ENCODE measurements around the gene THUMPD3. TPM values are rescaled to one million over a fixed set of nuclear protein-coding genes. Genes with fewer than 3 reads are reported as not detected.

The THUMPD3 gene
- total and polyA plus RNA-seq, 2 of the 13 experiments (the other 11 are each of a cell fraction or from before 2014, with no cell fraction given), result 31.2 to 44.1 TPM

DNA sequence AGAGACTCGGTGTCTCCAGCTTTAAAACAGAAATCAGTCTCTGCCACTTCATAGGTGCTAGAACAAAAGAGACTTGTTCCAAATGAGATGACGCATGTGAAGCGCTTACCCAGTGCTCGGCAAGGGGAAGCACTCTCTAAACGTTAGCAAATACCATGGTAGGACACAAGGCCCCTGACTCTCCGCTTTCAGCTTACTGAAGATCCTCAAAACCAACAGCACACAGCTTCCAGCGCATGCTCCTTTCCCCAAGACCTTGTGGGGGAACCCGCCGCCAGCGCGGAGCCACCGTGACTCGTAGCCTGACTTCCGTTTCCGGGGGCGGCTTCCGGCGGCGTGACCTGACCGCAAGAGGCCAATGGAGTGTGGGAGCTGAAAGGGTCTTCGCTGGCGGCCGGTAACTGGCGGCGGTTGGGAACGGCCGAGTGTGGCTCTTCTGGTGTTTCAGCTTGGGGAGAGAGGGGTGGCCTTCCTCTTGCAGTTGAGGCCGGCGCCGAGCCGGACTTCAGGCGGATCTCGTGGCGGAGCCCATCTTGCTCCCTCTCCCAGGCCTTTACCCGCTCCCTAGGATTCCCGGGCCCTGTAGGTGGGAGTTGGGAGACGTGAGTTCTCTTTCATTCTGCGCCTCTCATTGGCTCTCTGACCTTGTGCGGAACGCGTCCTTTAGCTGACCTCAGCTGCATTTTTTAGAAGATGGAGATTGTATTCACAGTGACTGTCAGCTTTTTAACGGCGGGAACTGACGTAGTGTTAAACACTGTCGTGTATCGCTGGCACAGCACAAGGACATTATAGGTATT lies at the start of gene THUMPD3 (continued):
- peak; percentile 90 for TF ChIP-seq ZNF225 (CRISPR knock-in tag; IDR thresholded peaks at IDR 0.05)
- TF ChIP-seq DPF2 (CRISPR knock-in tag; IDR thresholded peaks at IDR 0.05; ENCODE audit: borderline replicate concordance, low read depth), result no peak
- TF ChIP-seq ZBTB7A (CRISPR knock-in tag; IDR thresholded peaks at IDR 0.05), result peak; percentile 74; the same call in 1 of the 2 replicates
- 0 out of 2 replicates have a peak, but pooled peaks have one; percentile 66 for TF ChIP-seq TEAD2 (CRISPR knock-in tag; IDR thresholded peaks at IDR 0.05)
- TF ChIP-seq, protein P1, sequence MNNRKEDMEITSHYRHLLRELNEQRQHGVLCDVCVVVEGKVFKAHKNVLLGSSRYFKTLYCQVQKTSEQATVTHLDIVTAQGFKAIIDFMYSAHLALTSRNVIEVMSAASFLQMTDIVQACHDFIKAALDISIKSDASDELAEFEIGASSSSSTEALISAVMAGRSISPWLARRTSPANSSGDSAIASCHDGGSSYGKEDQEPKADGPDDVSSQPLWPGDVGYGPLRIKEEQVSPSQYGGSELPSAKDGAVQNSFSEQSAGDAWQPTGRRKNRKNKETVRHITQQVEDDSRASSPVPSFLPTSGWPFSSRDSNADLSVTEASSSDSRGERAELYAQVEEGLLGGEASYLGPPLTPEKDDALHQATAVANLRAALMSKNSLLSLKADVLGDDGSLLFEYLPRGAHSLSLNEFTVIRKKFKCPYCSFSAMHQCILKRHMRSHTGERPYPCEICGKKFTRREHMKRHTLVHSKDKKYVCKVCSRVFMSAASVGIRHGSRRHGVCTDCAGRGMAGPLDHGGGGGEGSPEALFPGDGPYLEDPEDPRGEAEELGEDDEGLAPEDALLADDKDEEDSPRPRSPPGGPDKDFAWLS (CRISPR knock-in tag; IDR thresholded peaks at IDR 0.05; ENCODE audit: borderline replicate concordance), result no peak
- TF ChIP-seq, protein P2, sequence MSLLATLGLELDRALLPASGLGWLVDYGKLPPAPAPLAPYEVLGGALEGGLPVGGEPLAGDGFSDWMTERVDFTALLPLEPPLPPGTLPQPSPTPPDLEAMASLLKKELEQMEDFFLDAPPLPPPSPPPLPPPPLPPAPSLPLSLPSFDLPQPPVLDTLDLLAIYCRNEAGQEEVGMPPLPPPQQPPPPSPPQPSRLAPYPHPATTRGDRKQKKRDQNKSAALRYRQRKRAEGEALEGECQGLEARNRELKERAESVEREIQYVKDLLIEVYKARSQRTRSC (CRISPR knock-in tag; IDR thresholded peaks at IDR 0.05; ENCODE audit: low read depth), result 0 out of 2 replicates have a peak, but pooled peaks have one; percentile 79
- TF ChIP-seq HNRNPUL1 (IDR thresholded peaks at IDR 0.05; ENCODE audit: low read depth, low read length), result no peak
- no peak for TF ChIP-seq RORA (CRISPR knock-in tag; IDR thresholded peaks at IDR 0.05)
- peak; percentile 60; the same call in 1 of the 2 replicates for TF ChIP-seq SP4 (CRISPR knock-in tag; IDR thresholded peaks at IDR 0.05)
- TF ChIP-seq ZNF12 (CRISPR knock-in tag; IDR thresholded peaks at IDR 0.05), result peak; percentile 99
- TF ChIP-seq MTF2 (CRISPR knock-in tag; IDR thresholded peaks at IDR 0.05; ENCODE audit: borderline replicate concordance), result no peak
- TF ChIP-seq, protein P3, sequence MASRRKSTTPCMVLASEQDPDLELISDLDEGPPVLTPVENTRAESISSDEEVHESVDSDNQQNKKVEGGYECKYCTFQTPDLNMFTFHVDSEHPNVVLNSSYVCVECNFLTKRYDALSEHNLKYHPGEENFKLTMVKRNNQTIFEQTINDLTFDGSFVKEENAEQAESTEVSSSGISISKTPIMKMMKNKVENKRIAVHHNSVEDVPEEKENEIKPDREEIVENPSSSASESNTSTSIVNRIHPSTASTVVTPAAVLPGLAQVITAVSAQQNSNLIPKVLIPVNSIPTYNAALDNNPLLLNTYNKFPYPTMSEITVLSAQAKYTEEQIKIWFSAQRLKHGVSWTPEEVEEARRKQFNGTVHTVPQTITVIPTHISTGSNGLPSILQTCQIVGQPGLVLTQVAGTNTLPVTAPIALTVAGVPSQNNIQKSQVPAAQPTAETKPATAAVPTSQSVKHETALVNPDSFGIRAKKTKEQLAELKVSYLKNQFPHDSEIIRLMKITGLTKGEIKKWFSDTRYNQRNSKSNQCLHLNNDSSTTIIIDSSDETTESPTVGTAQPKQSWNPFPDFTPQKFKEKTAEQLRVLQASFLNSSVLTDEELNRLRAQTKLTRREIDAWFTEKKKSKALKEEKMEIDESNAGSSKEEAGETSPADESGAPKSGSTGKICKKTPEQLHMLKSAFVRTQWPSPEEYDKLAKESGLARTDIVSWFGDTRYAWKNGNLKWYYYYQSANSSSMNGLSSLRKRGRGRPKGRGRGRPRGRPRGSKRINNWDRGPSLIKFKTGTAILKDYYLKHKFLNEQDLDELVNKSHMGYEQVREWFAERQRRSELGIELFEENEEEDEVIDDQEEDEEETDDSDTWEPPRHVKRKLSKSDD (CRISPR knock-in tag; IDR thresholded peaks at IDR 0.05; ENCODE audit: low read depth), result no peak; the same call in none of the 2 replicates
- TF ChIP-seq, protein P4, sequence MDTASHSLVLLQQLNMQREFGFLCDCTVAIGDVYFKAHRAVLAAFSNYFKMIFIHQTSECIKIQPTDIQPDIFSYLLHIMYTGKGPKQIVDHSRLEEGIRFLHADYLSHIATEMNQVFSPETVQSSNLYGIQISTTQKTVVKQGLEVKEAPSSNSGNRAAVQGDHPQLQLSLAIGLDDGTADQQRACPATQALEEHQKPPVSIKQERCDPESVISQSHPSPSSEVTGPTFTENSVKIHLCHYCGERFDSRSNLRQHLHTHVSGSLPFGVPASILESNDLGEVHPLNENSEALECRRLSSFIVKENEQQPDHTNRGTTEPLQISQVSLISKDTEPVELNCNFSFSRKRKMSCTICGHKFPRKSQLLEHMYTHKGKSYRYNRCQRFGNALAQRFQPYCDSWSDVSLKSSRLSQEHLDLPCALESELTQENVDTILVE (CRISPR knock-in tag; IDR thresholded peaks at IDR 0.05), result peak; percentile 90
- 0 out of 2 replicates have a peak, but pooled peaks have one; percentile 78 for TF ChIP-seq HOXA9 (CRISPR knock-in tag; IDR thresholded peaks at IDR 0.05; ENCODE audit: borderline replicate concordance)
- TF ChIP-seq HOXA7 (CRISPR knock-in tag; IDR thresholded peaks at IDR 0.05), result no peak
- peak; percentile 78 for TF ChIP-seq SP2 (CRISPR knock-in tag; IDR thresholded peaks at IDR 0.05)
- TF ChIP-seq GZF1 (CRISPR knock-in tag; IDR thresholded peaks at IDR 0.05), result 0 out of 2 replicates have a peak, but pooled peaks have one; percentile 49
- TF ChIP-seq TMF1 (CRISPR knock-in tag; IDR thresholded peaks at IDR 0.05; ENCODE audit: low read depth), result no peak
- TF ChIP-seq, protein P5, sequence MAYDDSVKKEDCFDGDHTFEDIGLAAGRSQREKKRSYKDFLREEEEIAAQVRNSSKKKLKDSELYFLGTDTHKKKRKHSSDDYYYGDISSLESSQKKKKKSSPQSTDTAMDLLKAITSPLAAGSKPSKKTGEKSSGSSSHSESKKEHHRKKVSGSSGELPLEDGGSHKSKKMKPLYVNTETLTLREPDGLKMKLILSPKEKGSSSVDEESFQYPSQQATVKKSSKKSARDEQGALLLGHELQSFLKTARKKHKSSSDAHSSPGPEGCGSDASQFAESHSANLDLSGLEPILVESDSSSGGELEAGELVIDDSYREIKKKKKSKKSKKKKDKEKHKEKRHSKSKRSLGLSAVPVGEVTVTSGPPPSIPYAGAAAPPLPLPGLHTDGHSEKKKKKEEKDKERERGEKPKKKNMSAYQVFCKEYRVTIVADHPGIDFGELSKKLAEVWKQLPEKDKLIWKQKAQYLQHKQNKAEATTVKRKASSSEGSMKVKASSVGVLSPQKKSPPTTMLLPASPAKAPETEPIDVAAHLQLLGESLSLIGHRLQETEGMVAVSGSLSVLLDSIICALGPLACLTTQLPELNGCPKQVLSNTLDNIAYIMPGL (CRISPR knock-in tag; IDR thresholded peaks at IDR 0.05; ENCODE audit: borderline replicate concordance in 1 of 2, low read depth in 1 of 2), result peak; percentile 54 to 64; a peak in 2 of 4 replicates
- peak; percentile 65; the same call in 1 of the 2 replicates for TF ChIP-seq KDM5A (IDR thresholded peaks at IDR 0.05; ENCODE audit: borderline replicate concordance, low read length)

Data from HepG2 (cell line).